Activated CD4-positive, alpha-beta T cell treated with anti-CD3 and anti-CD28 coated beads, Interleukin-2, amount 10 ng/mL, durations not matched to agents 24 days and 14 days (primary cell): ENCODE data around the gene BIRC2. TPM values are rescaled to one million over a fixed set of nuclear protein-coding genes. Genes with fewer than 3 reads are reported as not detected.
"Not testable (repeated sequence)": the region's sequence is repeated elsewhere in the genome, so short reads cannot be mapped to it uniquely, and the experiment has no call there.

Experiments used
- DNase-seq: peaks from one replicate; pipeline ENCODE4 v3.0.0; 2022
- H3K27ac Mint-ChIP-seq: one replicate; pipeline ENCODE4 v1.8.0; 2022; ENCODE audit warnings: mild to moderate bottlenecking, mixed read lengths
- H3K27me3 Mint-ChIP-seq: one replicate; pipeline ENCODE4 v1.8.0; 2022; ENCODE audit warnings: mixed read lengths
- H3K36me3 Mint-ChIP-seq: one replicate; pipeline ENCODE4 v1.8.0; 2022; ENCODE audit warnings: low read depth, mild to moderate bottlenecking, mixed read lengths
- H3K4me1 Mint-ChIP-seq: one replicate; pipeline ENCODE4 v1.8.0; 2021; ENCODE audit warnings: mixed read lengths
- H3K4me3 Mint-ChIP-seq: one replicate; pipeline ENCODE4 v1.8.0; 2022; ENCODE audit warnings: mild to moderate bottlenecking, moderate library complexity, mixed read lengths
- H3K9me3 Mint-ChIP-seq: one replicate; pipeline ENCODE4 v1.8.0; 2021; ENCODE audit warnings: mixed read lengths
- intact Hi-C: fragments of 100-400 bp; cut with micrococcal nuclease; formaldehyde crosslinking; loops from one replicate; pipeline ENCODE4 v1.15.1; 2023
- total RNA-seq: library from RNA; stranded (reverse); gene quantifications from 2 replicates; pipeline ENCODE4 v1.2.3, GENCODE V29; 2022

Gene BIRC2
- total RNA-seq, 1 donor from 2014 or later, result 30.8 TPM

GRCh38 chr11:102368472-102368871 is 21.5 kb downstream of the BIRC2 start:
- no peak overlapping the region for H3K4me3 Mint-ChIP-seq
- H3K4me1 Mint-ChIP-seq, result peaks cover 24% of the 10 kb centered on the region
- H3K27me3 Mint-ChIP-seq, result no peaks in the 10 kb centered on the region
- DNase-seq, result no peak
- peaks cover 51% of the 10 kb centered on the region for H3K36me3 Mint-ChIP-seq
- H3K27ac Mint-ChIP-seq, result no peak overlapping the region
- peaks cover 3% of the 10 kb centered on the region for H3K9me3 Mint-ChIP-seq
- intact Hi-C loops, result loop anchor here (5.0 kb wide), 1 partner anchor 299 kb away; no protein-coding TSS in a partner anchor

DNA sequence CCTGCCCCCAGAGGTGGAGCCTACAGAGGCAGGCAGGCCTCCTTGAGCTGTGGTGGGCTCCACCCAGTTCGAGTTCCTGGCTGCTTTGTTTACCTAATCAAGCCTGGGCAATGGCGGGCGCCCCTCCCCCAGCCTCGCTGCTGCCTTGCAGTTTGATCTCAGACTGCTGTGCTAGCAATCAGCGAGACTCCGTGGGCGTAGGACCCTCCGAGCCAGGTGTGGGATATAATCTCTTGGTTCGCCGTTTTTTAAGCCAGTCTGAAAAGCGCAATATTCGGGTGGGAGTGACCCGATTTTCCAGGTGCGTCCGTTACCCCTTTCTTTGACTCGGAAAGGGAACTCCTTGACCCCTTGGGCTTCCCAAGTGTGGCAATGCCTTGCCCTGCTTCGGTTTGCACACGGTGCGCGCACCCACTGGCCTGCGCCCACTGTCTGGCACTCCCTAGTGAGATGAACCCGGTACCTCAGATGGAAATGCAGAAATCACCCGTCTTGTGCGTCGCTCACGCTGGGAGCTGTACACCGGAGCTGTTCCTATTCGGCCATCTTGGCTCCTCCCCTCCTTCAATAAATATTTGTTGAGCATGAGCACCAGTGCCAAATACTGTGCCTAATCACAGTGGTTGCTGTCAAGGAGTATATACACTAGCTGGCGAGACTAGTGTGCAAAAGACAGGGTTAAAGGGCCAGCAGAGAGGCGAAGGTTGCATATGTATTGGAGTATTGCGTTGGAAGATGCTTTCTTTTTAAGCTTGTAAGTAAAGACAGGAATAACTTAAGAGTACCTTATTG is 27.8 kb downstream of the BIRC2 start:
- Mint-ChIP-seq H3K36me3 (peaks cover 52% of the 10 kb centered on the region), H3K4me1 (peaks cover 16% of the 10 kb centered on the region)
- intact Hi-C loops, H3K27me3 Mint-ChIP-seq, H3K4me3 Mint-ChIP-seq, H3K27ac Mint-ChIP-seq, H3K9me3 Mint-ChIP-seq, DNase-seq: not testable (repeated sequence)

- Mint-ChIP-seq H3K36me3 (peaks cover 57% of the 10 kb centered on the region), H3K27me3 (no peaks in the 10 kb centered on the region), H3K9me3 (peaks cover 3% of the 10 kb centered on the region), H3K4me1 (peaks cover 16% of the 10 kb centered on the region), H3K4me3 (no peak overlapping the region), H3K27ac (no peak overlapping the region)
- intact Hi-C loops, result no loop called here
- no peak for DNase-seq
Measured at GRCh38 chr11:102375720-102376399, 28.8 kb downstream of the BIRC2 start.

GRCh38 chr11:102377891-102378290 is 30.9 kb downstream of the BIRC2 start:
- DNase-seq, result no peak
- Mint-ChIP-seq H3K36me3 (peaks cover 55% of the 10 kb centered on the region), H3K27ac (no peak overlapping the region), H3K4me3 (no peak overlapping the region), H3K9me3 (no peaks in the 10 kb centered on the region), H3K27me3 (no peaks in the 10 kb centered on the region), H3K4me1 (peaks cover 10% of the 10 kb centered on the region)
- intact Hi-C loops, result no loop called here

DNA sequence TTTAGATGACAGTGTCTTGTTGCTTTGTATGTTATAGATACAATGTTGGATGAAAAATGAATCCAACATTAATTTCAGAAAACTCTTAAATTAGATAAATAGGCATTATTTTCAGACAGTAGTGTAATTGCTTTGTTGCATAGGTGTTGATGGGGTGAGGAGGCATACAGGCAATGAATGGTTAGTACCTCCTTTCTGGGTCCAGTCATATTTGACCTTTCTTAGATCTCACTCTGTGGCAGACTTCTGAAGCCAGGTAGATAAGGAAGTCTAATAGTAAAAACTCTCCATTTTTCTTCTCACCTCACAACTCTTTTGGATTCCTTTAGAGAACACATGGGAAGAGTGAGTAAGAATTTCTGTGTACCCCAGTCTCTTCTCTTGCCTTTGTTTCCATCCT is 31.8 kb downstream of the BIRC2 start:
- H3K4me3 Mint-ChIP-seq, result no peak overlapping the region
- no peak for DNase-seq
- H3K27me3 Mint-ChIP-seq, result no peaks in the 10 kb centered on the region
- intact Hi-C loops, result no loop called here
- H3K27ac Mint-ChIP-seq, result no peak overlapping the region
- peaks cover 57% of the 10 kb centered on the region for H3K36me3 Mint-ChIP-seq
- peaks cover 10% of the 10 kb centered on the region for H3K4me1 Mint-ChIP-seq
- H3K9me3 Mint-ChIP-seq, result no peaks in the 10 kb centered on the region

GRCh38 chr11:102382384-102382783 is 35.4 kb downstream of the BIRC2 start:
- H3K4me1 Mint-ChIP-seq, result peaks cover 13% of the 10 kb centered on the region
- no peak overlapping the region for H3K4me3 Mint-ChIP-seq
- peaks cover 55% of the 10 kb centered on the region for H3K36me3 Mint-ChIP-seq
- intact Hi-C loops, result no loop called here
- no peak for DNase-seq
- no peaks in the 10 kb centered on the region for H3K27me3 Mint-ChIP-seq
- H3K27ac Mint-ChIP-seq, result no peak overlapping the region
- no peaks in the 10 kb centered on the region for H3K9me3 Mint-ChIP-seq

DNA sequence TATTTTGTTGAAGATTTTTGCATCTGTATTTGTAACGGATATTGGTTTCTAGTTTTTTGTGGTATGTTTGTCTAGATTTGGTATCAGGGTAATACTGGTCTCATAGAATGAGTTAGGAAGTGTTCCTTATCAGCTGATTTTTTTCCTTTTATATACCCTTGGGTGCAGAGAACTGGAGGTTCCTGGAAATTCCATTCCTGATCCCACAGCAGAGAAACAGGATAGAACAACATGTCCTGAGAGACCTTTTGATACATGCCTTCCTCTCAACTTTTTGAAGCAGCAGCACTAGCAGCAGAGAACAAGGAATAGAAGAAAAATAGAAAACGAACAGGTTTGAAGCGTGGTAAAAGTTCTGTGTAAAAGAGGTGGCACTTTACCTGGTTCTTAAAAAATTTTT is 36.8 kb downstream of the BIRC2 start:
- Mint-ChIP-seq H3K4me1 (peaks cover 10% of the 10 kb centered on the region), H3K27me3 (no peaks in the 10 kb centered on the region), H3K36me3 (peaks cover 49% of the 10 kb centered on the region), H3K9me3 (peaks cover under 1% of the 10 kb centered on the region), H3K4me3 (no peak overlapping the region), H3K27ac (no peak overlapping the region)
- intact Hi-C loops, result no loop called here
- no peak for DNase-seq

DNA sequence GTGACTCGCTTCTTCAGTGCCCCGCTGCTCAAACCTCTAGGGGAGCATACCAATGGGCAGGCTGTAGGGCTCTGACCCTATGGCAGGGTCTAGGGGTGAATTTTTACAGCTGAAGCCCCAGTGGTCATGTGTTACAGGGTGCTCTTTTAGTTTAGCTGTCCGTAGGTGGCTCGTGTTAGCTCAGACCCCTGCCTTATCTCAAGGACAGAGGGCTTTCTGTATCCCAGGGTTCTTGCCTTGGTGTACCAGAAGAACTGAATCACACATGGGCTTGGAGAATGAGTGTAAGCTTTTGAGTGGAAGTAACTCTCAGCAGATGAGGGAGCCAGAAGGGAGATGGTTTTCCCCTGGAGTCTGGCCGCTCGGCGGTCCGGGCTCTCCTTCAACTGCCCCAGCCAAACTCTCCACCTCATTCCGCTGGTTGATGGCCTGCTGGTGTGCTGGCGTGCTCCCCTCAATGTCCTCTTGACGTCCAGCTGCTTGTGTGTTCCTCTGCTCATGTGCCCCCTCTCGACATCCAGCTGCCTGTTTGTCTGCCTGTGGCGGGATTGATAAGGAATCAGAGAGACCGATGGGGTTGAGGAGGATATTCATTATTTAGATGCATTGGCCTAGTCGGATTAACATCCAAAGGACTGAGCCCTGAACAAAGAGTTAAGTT is 37.5 kb downstream of the BIRC2 start:
- Mint-ChIP-seq H3K9me3 (peaks cover 4% of the 10 kb centered on the region), H3K36me3 (peaks cover 50% of the 10 kb centered on the region), H3K27me3 (no peaks in the 10 kb centered on the region), H3K4me3 (no peak overlapping the region), H3K4me1 (peaks cover 14% of the 10 kb centered on the region), H3K27ac (no peak overlapping the region)
- intact Hi-C loops, result no loop called here
- no peak for DNase-seq

GRCh38 chr11:102385085-102386007 is 38.3 kb downstream of the BIRC2 start:
- DNase-seq, result no peak
- intact Hi-C loops, result no loop called here
- Mint-ChIP-seq H3K4me1 (peaks cover 16% of the 10 kb centered on the region), H3K9me3 (peaks cover 4% of the 10 kb centered on the region), H3K27ac (no peak overlapping the region), H3K36me3 (peaks cover 47% of the 10 kb centered on the region), H3K27me3 (no peaks in the 10 kb centered on the region), H3K4me3 (no peak overlapping the region)

DNA sequence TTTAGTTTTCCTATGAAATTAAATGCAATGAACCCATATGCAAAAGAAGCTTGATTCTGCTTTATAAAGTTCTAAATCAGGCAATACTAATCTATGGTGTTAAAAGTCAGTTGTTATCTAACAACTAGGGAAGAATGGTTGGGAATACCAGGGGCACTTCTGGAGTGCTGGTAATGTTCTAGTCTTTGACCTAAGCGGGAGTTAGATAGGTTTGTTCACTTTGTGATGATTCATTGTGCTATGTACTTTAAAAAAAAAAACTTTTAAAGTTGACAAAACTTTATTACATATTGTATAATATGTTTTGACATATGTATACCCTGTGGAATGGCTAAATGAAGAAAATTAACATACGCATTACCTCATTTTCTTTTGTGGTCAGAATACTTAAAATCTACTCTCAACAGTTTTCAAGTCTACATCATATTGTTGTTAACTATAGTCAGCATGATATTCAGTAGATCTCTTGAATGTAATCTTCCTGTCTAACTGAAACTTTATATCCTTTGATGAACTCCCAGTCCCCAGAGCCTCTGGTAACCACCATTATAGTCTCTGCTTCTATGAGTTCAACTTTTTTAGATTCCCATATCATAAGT is 39.2 kb downstream of the BIRC2 start:
- Mint-ChIP-seq H3K36me3 (peaks cover 45% of the 10 kb centered on the region), H3K27me3 (no peaks in the 10 kb centered on the region), H3K27ac (no peak overlapping the region), H3K4me3 (no peak overlapping the region), H3K4me1 (peaks cover 20% of the 10 kb centered on the region), H3K9me3 (peaks cover 4% of the 10 kb centered on the region)
- intact Hi-C loops, result no loop called here
- DNase-seq, result no peak

- H3K4me3 Mint-ChIP-seq, result no peak overlapping the region
- intact Hi-C loops, result no loop called here
- no peak for DNase-seq
- no peaks in the 10 kb centered on the region for H3K27me3 Mint-ChIP-seq
- H3K4me1 Mint-ChIP-seq, result peaks cover 23% of the 10 kb centered on the region
- H3K36me3 Mint-ChIP-seq, result peaks cover 43% of the 10 kb centered on the region
- H3K9me3 Mint-ChIP-seq, result peaks cover 4% of the 10 kb centered on the region
- no peak overlapping the region for H3K27ac Mint-ChIP-seq
Measured at GRCh38 chr11:102387043-102387781, 40.2 kb downstream of the BIRC2 start.

- peaks cover 53% of the 10 kb centered on the region for H3K36me3 Mint-ChIP-seq
Measured at GRCh38 chr11:102389253-102389652, 42.2 kb downstream of the BIRC2 start.

More at GRCh38 chr11:102389253-102389652, 42.2 kb downstream of the BIRC2 start:
- peaks cover 4% of the 10 kb centered on the region for H3K9me3 Mint-ChIP-seq
- no peak for DNase-seq
- intact Hi-C loops, result no loop called here
- no peaks in the 10 kb centered on the region for H3K27me3 Mint-ChIP-seq
- peaks cover 29% of the 10 kb centered on the region for H3K4me1 Mint-ChIP-seq
- H3K27ac Mint-ChIP-seq, result no peak overlapping the region
- no peak overlapping the region for H3K4me3 Mint-ChIP-seq
